Trophoblast cell (in vitro differentiated cells and primary cell): ENCODE data around the gene MRPS27.

Experiments
- DNase-seq, 2 donors: peaks; one replicate each; pipeline ENCODE4 v3.0.0-alpha.2; 2016
- H2AFZ ChIP-seq: 2 replicates; pipeline ENCODE4 v1.6.1; 2013; ENCODE audit warnings: low read length, moderate library complexity, mild to moderate bottlenecking; ENCODE audit not compliant: insufficient read depth, poor library complexity
- H2AK5ac ChIP-seq: 2 replicates; pipeline ENCODE4 v1.6.1; 2013; ENCODE audit warnings: mild to moderate bottlenecking, low read length
- H2BK120ac ChIP-seq: 2 replicates; pipeline ENCODE4 v1.6.1; 2013; ENCODE audit warnings: low read length, mild to moderate bottlenecking, moderate library complexity; ENCODE audit not compliant: insufficient read depth, poor library complexity
- H2BK12ac ChIP-seq: 2 replicates; pipeline ENCODE4 v1.6.1; 2013; ENCODE audit warnings: mild to moderate bottlenecking, low read length, moderate library complexity
- H2BK5ac ChIP-seq: 2 replicates; pipeline ENCODE4 v1.6.1; 2013; ENCODE audit warnings: low read length, low read depth, moderate library complexity, mild to moderate bottlenecking; ENCODE audit not compliant: poor library complexity
- H3K14ac ChIP-seq: 2 replicates; pipeline ENCODE4 v1.6.1; 2013; ENCODE audit warnings: mild to moderate bottlenecking, low read length
- H3K18ac ChIP-seq: 2 replicates; pipeline ENCODE4 v1.6.1; 2013; ENCODE audit warnings: mild to moderate bottlenecking, low read length
- H3K23ac ChIP-seq: 2 replicates; pipeline ENCODE4 v1.6.1; 2013; ENCODE audit warnings: low read length
- H3K27ac ChIP-seq: 2 replicates; pipeline ENCODE4 v1.5.1; 2013; ENCODE audit warnings: low read depth, mild to moderate bottlenecking, inconsistent platforms, low read length, moderate library complexity
- H3K27me3 ChIP-seq: 2 replicates; pipeline ENCODE4 v1.6.1; 2013; ENCODE audit warnings: inconsistent platforms, mild to moderate bottlenecking, low read length, moderate library complexity; ENCODE audit not compliant: insufficient read depth
- H3K36me3 ChIP-seq, 2 experiments: 1 replicate in 1 of 2; 2 replicates in 1 of 2; pipeline ENCODE4 v1.6.1; 2013; ENCODE audit warnings: low read length in 2 of 2, mild to moderate bottlenecking in 2 of 2, moderate library complexity in 1 of 2; ENCODE audit not compliant: insufficient read depth in 2 of 2, control insufficient read depth in 1 of 2
- H3K4ac ChIP-seq: 2 replicates; pipeline ENCODE4 v1.6.1; 2013; ENCODE audit warnings: low read depth, mild to moderate bottlenecking, low read length, moderate library complexity
- H3K4me1 ChIP-seq, 2 experiments: 1 replicate in 1 of 2; 2 replicates in 1 of 2; pipeline ENCODE4 v1.6.1; 2013; ENCODE audit warnings: low read length in 2 of 2, mild to moderate bottlenecking in 2 of 2, moderate library complexity in 1 of 2; ENCODE audit not compliant: insufficient read depth in 2 of 2, control insufficient read depth in 1 of 2
- H3K4me2 ChIP-seq: 2 replicates; pipeline ENCODE4 v1.6.1; 2013; ENCODE audit warnings: inconsistent platforms, mild to moderate bottlenecking, low read length, moderate library complexity
- H3K4me3 ChIP-seq: 2 replicates; pipeline ENCODE4 v1.5.1; 2013; ENCODE audit warnings: mild to moderate bottlenecking, low read depth, low read length, inconsistent platforms
- H3K79me1 ChIP-seq: one replicate; pipeline ENCODE4 v1.6.1; 2013; ENCODE audit warnings: low read length
- H3K79me2 ChIP-seq: 2 replicates; pipeline ENCODE4 v1.6.1; 2013; ENCODE audit warnings: low read length, mild to moderate bottlenecking; ENCODE audit not compliant: control insufficient read depth, insufficient read depth, poor library complexity
- H3K9ac ChIP-seq: 2 replicates; pipeline ENCODE4 v1.6.1; 2013; ENCODE audit warnings: mild to moderate bottlenecking, low read length
- H3K9me3 ChIP-seq: 2 replicates; pipeline ENCODE4 v1.6.1; 2013; ENCODE audit warnings: low read depth, mild to moderate bottlenecking, control low read depth, inconsistent platforms, low read length; ENCODE audit not compliant: insufficient read depth
- H4K12ac ChIP-seq: 2 replicates; pipeline ENCODE4 v1.6.1; 2013; ENCODE audit warnings: low read depth, mild to moderate bottlenecking, low read length, moderate library complexity
- H4K8ac ChIP-seq: 2 replicates; pipeline ENCODE4 v1.6.1; 2013; ENCODE audit warnings: low read depth, mild to moderate bottlenecking, low read length, moderate library complexity
- H4K91ac ChIP-seq: one replicate; pipeline ENCODE4 v1.6.1; 2013; ENCODE audit warnings: low read depth, mild to moderate bottlenecking, low read length, moderate library complexity
- WGBS: extraction: QIAGEN DNeasy Blood & Tissue Kit; methylation state at CpG from one replicate; pipeline ENCODE4 v1.1.7; 2013; ENCODE audit warnings: missing lambda C conversion rate; ENCODE audit not compliant: insufficient read length, insufficient coverage; ENCODE audit errors: extremely low coverage; 5-methylcytosine and 5-hydroxymethylcytosine counted together

MRPS27 gene

DNA sequence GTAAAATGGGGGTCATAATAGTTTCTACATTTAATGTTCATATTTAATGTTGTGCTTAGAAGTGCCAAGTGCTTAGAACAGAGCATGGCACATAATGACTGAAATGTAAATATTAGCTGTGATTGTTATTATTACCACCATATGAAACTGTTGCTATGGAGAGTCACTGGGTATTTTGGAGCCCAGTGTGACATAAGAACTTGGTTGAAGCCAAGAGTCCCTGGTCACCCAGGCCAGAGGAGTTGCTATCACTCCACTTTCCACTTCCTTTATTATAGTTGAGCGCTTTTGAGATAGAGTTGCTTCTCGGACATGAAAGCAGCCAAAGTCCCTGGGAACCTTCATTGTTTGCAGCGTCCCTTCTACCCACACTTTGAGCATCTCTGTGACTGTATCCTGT lies 135.6 kb downstream of the MRPS27 start:
- Histone ChIP-seq H3K9me3 (no peaks in the 10 kb centered on the region), H3K4ac (no peak overlapping the region), H3K9ac (no peak overlapping the region), H3K27me3 (no peaks in the 10 kb centered on the region), H2BK12ac (no peak overlapping the region), H3K27ac (no peak overlapping the region), H2BK120ac (no peak overlapping the region), H3K18ac (no peak overlapping the region), H3K79me2 (no peaks in the 10 kb centered on the region), H3K23ac (no peak overlapping the region), H3K4me3 (no peak overlapping the region), H3K14ac (no peak overlapping the region), H2AK5ac (no peak overlapping the region), H4K12ac (no peak overlapping the region), H2AFZ (no peak overlapping the region), H4K8ac (no peak overlapping the region), H3K79me1 (no peaks in the 10 kb centered on the region), H3K4me1 (peaks cover 0 to 11% of the 10 kb centered on the region in 2 experiments), H3K36me3 (peaks cover 0 to 12% of the 10 kb centered on the region in 2 experiments), H2BK5ac (no peak overlapping the region), H4K91ac (no peak overlapping the region), H3K4me2 (no peak overlapping the region)
- WGBS: no CpG with 5 or more reads among the region's 3 CpGs
- no peak for DNase-seq

DNA sequence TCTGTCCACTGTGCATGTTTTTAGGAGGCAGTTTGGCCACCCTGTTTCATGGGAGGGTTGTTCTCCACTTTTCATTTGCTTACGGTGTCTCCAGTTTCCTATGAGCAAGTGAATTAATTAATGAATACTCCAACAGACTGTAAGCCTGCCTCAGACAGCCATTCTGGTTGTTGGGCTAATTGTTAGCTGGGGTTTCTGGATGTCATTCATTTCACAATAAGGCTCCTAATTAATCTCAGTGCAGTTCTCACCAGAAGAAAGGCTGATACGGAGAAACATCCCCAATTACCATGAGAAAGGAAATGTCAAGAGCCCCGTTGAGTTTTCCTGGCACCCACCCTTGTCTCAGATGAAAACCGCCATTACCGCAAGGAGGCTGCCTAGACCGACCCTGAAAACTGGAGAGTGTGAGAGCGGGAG lies 136.9 kb downstream of the MRPS27 start:
- H3K9me3 ChIP-seq: no peaks in the 10 kb centered on the region
- no peak overlapping the region for H2BK12ac ChIP-seq
- H2AK5ac ChIP-seq: no peak overlapping the region
- H3K79me1 ChIP-seq: no peaks in the 10 kb centered on the region
- no peak overlapping the region for H3K4ac ChIP-seq
- DNase-seq: no peak
- H3K4me3 ChIP-seq: no peak overlapping the region
- H3K18ac ChIP-seq: no peak overlapping the region
- H3K4me1 ChIP-seq: peaks cover 0 to 11% of the 10 kb centered on the region in 2 experiments
- no CpG with 5 or more reads among the region's 7 CpGs for WGBS
- H3K79me2 ChIP-seq: no peaks in the 10 kb centered on the region
- H3K23ac ChIP-seq: no peak overlapping the region
- H3K9ac ChIP-seq: no peak overlapping the region
- H2BK5ac ChIP-seq: no peak overlapping the region
- no peak overlapping the region for H4K12ac ChIP-seq
- no peak overlapping the region for H2BK120ac ChIP-seq
- H3K14ac ChIP-seq: no peak overlapping the region
- no peak overlapping the region for H4K8ac ChIP-seq
- H3K27me3 ChIP-seq: no peaks in the 10 kb centered on the region
- H3K36me3 ChIP-seq: peaks cover 0 to 12% of the 10 kb centered on the region in 2 experiments
- no peak overlapping the region for H3K27ac ChIP-seq
- H2AFZ ChIP-seq: no peak overlapping the region
- H3K4me2 ChIP-seq: no peak overlapping the region
- no peak overlapping the region for H4K91ac ChIP-seq

GRCh38 chr5:72182686-72183085 lies 137.4 kb downstream of the MRPS27 start:
- H3K23ac ChIP-seq: no peak overlapping the region
- H2AK5ac ChIP-seq: no peak overlapping the region
- H3K4me2 ChIP-seq: no peak overlapping the region
- no peaks in the 10 kb centered on the region for H3K27me3 ChIP-seq
- no peak overlapping the region for H3K27ac ChIP-seq
- no peak overlapping the region for H3K9ac ChIP-seq
- no peak for DNase-seq
- H4K91ac ChIP-seq: no peak overlapping the region
- no peaks in the 10 kb centered on the region for H3K79me2 ChIP-seq
- no peak overlapping the region for H3K4ac ChIP-seq
- no peaks in the 10 kb centered on the region for H3K79me1 ChIP-seq
- H3K14ac ChIP-seq: no peak overlapping the region
- H2AFZ ChIP-seq: no peak overlapping the region
- no peak overlapping the region for H2BK120ac ChIP-seq
- H2BK12ac ChIP-seq: no peak overlapping the region
- no peaks in the 10 kb centered on the region for H3K9me3 ChIP-seq
- H3K4me3 ChIP-seq: no peak overlapping the region
- H3K18ac ChIP-seq: no peak overlapping the region
- H4K12ac ChIP-seq: no peak overlapping the region
- peaks cover 0 to 11% of the 10 kb centered on the region in 2 experiments for H3K4me1 ChIP-seq
- H3K36me3 ChIP-seq: peaks cover 0 to 10% of the 10 kb centered on the region in 2 experiments
- H2BK5ac ChIP-seq: no peak overlapping the region
- no CpG with 5 or more reads among the region's 7 CpGs for WGBS
- no peak overlapping the region for H4K8ac ChIP-seq

DNA sequence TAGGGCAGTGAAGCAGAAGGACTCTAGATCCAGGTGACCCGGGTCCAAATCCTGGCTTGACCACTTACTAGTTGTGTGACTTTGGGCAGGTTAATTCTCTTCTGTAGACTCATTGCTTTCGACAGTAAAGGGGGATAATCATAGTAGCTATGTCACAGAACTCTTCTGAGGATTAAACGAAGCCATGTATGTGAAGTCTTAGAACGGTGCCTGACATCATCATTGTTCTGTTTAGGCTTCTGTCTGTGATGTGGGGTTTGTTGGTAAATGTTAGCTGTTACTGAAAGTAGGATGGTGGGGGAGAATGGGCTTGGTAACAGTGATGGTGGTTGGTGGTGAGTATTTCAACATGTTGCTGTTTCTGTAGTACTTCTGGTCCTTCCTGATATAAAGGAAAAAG lies 139.1 kb downstream of the MRPS27 start:
- WGBS: no CpG with 5 or more reads among the region's 4 CpGs
- Histone ChIP-seq H2AFZ (no peak overlapping the region), H3K23ac (no peak overlapping the region), H3K4me2 (no peak overlapping the region), H2BK120ac (no peak overlapping the region), H4K91ac (no peak overlapping the region), H2BK12ac (no peak overlapping the region), H3K4me3 (no peak overlapping the region), H3K79me1 (no peaks in the 10 kb centered on the region), H3K9ac (no peak overlapping the region), H4K12ac (no peak overlapping the region), H3K79me2 (no peaks in the 10 kb centered on the region), H2AK5ac (no peak overlapping the region), H3K18ac (no peak overlapping the region), H3K4me1 (peaks cover 0 to 11% of the 10 kb centered on the region in 2 experiments), H3K27ac (no peak overlapping the region), H4K8ac (no peak overlapping the region), H3K27me3 (no peaks in the 10 kb centered on the region), H3K14ac (no peak overlapping the region), H3K36me3 (peaks cover 2 to 7% of the 10 kb centered on the region in 2 experiments), H3K9me3 (peaks cover 2% of the 10 kb centered on the region), H2BK5ac (no peak overlapping the region), H3K4ac (no peak overlapping the region)
- no peak for DNase-seq
